ENCODE measurements around the gene SGPL1. TPM values are rescaled to one million over a fixed set of nuclear protein-coding genes. Genes with fewer than 3 reads are reported as not detected.

SGPL1 gene
- total RNA-seq, 1 donor from 2014 or later, result 33.1 TPM

GRCh38 chr10:70889291-70889690 is 73.5 kb downstream of the SGPL1 start:
- no peak for DNase-seq (ENCODE audit: extremely low spot score in 2 of 2)
- peak overlapping the region; percentile 93 for H3K27ac ChIP-seq
- H3K4me1 ChIP-seq, result peaks cover 13% of the 10 kb centered on the region
- TF ChIP-seq CTCF (IDR thresholded peaks at IDR 0.05) (no peak), POLR2A (IDR thresholded peaks at IDR 0.05) (no peak)
- H3K36me3 ChIP-seq, result no peaks in the 10 kb centered on the region
- H3K4me3 ChIP-seq, result no peak overlapping the region
- no peaks in the 10 kb centered on the region for H3K9me3 ChIP-seq
- intact Hi-C loops (cut with DNase I), result no loop called here
- H3K27me3 ChIP-seq, result no peaks in the 10 kb centered on the region

- Histone ChIP-seq H3K9me3 (no peaks in the 10 kb centered on the region), H3K27ac (peak overlapping the region; percentile 64), H3K27me3 (no peaks in the 10 kb centered on the region), H3K4me3 (no peak overlapping the region), H3K36me3 (no peaks in the 10 kb centered on the region), H3K4me1 (peaks cover 13% of the 10 kb centered on the region)
- intact Hi-C loops (cut with DNase I), result no loop called here
- no peak for DNase-seq (ENCODE audit: extremely low spot score in 2 of 2)
- TF ChIP-seq CTCF (IDR thresholded peaks at IDR 0.05), result no peak
- TF ChIP-seq POLR2A (IDR thresholded peaks at IDR 0.05), result no peak
- no peak for TF ChIP-seq POLR2AphosphoS5 (IDR thresholded peaks at IDR 0.05; ENCODE audit: insufficient read depth in 1 of 2, low read depth in 1 of 2)
Observed at GRCh38 chr10:70890917-70891431, 75.2 kb downstream of the SGPL1 start.

- intact Hi-C loops (cut with DNase I), result no loop called here
- H3K36me3 ChIP-seq, result no peaks in the 10 kb centered on the region
- DNase-seq (ENCODE audit: extremely low spot score in 2 of 2), result no peak
- H3K4me3 ChIP-seq, result no peak overlapping the region
- H3K9me3 ChIP-seq, result no peaks in the 10 kb centered on the region
- H3K4me1 ChIP-seq, result peaks cover 13% of the 10 kb centered on the region
- peak overlapping the region; percentile 64 for H3K27ac ChIP-seq
- TF ChIP-seq POLR2A (IDR thresholded peaks at IDR 0.05), result no peak
- H3K27me3 ChIP-seq, result no peaks in the 10 kb centered on the region
Observed at GRCh38 chr10:70891627-70892026, 75.9 kb downstream of the SGPL1 start.

- peaks cover 8% of the 10 kb centered on the region for H3K4me1 ChIP-seq
- H3K9me3 ChIP-seq, result no peaks in the 10 kb centered on the region
- TF ChIP-seq POLR2AphosphoS5 (IDR thresholded peaks at IDR 0.05; ENCODE audit: insufficient read depth in 1 of 2, low read depth in 1 of 2), result no peak
- no peak for TF ChIP-seq POLR2A (IDR thresholded peaks at IDR 0.05)
- no peak for TF ChIP-seq CTCF (IDR thresholded peaks at IDR 0.05)
- no peak overlapping the region for H3K4me3 ChIP-seq
- H3K27ac ChIP-seq, result no peak overlapping the region
- no peak for DNase-seq (ENCODE audit: extremely low spot score in 2 of 2)
- H3K36me3 ChIP-seq, result no peaks in the 10 kb centered on the region
- intact Hi-C loops (cut with DNase I), result no loop called here
- H3K27me3 ChIP-seq, result no peaks in the 10 kb centered on the region
Observed at GRCh38 chr10:70892631-70893030, 76.9 kb downstream of the SGPL1 start.

- no peaks in the 10 kb centered on the region for H3K27me3 ChIP-seq
- no peak overlapping the region for H3K4me3 ChIP-seq
- DNase-seq (ENCODE audit: extremely low spot score in 2 of 2), result no peak
- TF ChIP-seq POLR2A (IDR thresholded peaks at IDR 0.05) (no peak), POLR2AphosphoS5 (IDR thresholded peaks at IDR 0.05; ENCODE audit: insufficient read depth in 1 of 2, low read depth in 1 of 2) (no peak), CTCF (IDR thresholded peaks at IDR 0.05) (no peak)
- H3K9me3 ChIP-seq, result no peaks in the 10 kb centered on the region
- no peaks in the 10 kb centered on the region for H3K36me3 ChIP-seq
- peaks cover 6% of the 10 kb centered on the region for H3K4me1 ChIP-seq
- intact Hi-C loops (cut with DNase I), result no loop called here
- H3K27ac ChIP-seq, result no peak overlapping the region
Observed at GRCh38 chr10:70893227-70894006, 77.7 kb downstream of the SGPL1 start.

All from vagina (tissue), 2 donors.